HepG2 (cell line): ENCODE results near the gene TIMM17A. TPM values are rescaled to one million over a fixed set of nuclear protein-coding genes. Genes with fewer than 3 reads are reported as not detected.

Experiments
- ATAC-seq: fragments of 200-7000 bp; cut with Tn5 transposase; 3 replicates; pipeline ENCODE4 v1.9.1; 2020; ENCODE audit warnings: mild to moderate bottlenecking, moderate library complexity
- BruUV-seq: library from RNA; stranded (reverse); fragments of 400-500 nt; replicated peaks from 2 replicates; lab custom pipeline; 2021; lab: Mats Ljungman, UMichigan
- CTCF ChIA-PET: fragments of 300-600 bp; formaldehyde crosslinking; extraction: SDS; loops from one replicate; lab custom pipeline; 2021; ENCODE audit warnings: low total read pairs, inconsistent platforms, low intra/inter-chr PET ratio; lab: Yijun Ruan, JAX
- POLR2A ChIA-PET: fragments of 350-600 bp; sonication (Branson Sonifier 250); formaldehyde crosslinking; loops from one replicate; lab custom pipeline; 2020; ENCODE audit warnings: antibody characterized with exemption, inconsistent platforms; lab: Yijun Ruan, JAX
- DNase-seq: peaks from one replicate; pipeline ENCODE4 v3.0.0-alpha.2; 2015; ENCODE audit warnings: low spot score
- FAIRE-seq: peaks from 3 replicates; lab custom pipeline; 2011; peaks lifted over from hg19 to GRCh38; lab: Jason Lieb, UNC
- H2AFZ ChIP-seq: one replicate; pipeline ENCODE4 v1.6.1; 2011; ENCODE audit warnings: low read length, inconsistent platforms
- H3K27ac ChIP-seq: fragments of 300-600 bp; 3 replicates; pipeline ENCODE4 v1.8.0; 2011; ENCODE audit warnings: mixed run types, mild to moderate bottlenecking, mixed read lengths, low read length, inconsistent platforms; ENCODE audit not compliant: insufficient read depth; ENCODE audit errors: extremely low read length
- H3K27me3 ChIP-seq, 2 experiments: fragments of 200-600 bp in 1 of 2; 2 replicates in 1 of 2; 3 replicates in 1 of 2; pipeline versions ENCODE4 v1.6.0 to v1.8.0; 2011; ENCODE audit warnings: low read length in 2 of 2, mild to moderate bottlenecking in 2 of 2, moderate library complexity in 2 of 2, inconsistent platforms in 1 of 2; ENCODE audit not compliant: insufficient read depth in 2 of 2, control insufficient read depth in 1 of 2
- H3K36me3 ChIP-seq, 2 experiments: fragments of 200-600 bp in 1 of 2; replicated peaks in 1 of 2; 2 replicates in 1 of 2; 3 replicates in 1 of 2; pipeline versions ENCODE4 v1.5.1 to v1.8.0; 2011; ENCODE audit warnings: low read length in 2 of 2, inconsistent platforms in 1 of 2; ENCODE audit not compliant: insufficient read depth in 2 of 2, control insufficient read depth in 1 of 2
- H3K4me1 ChIP-seq: 2 replicates; pipeline ENCODE4 v1.5.1; 2012; ENCODE audit warnings: low read length, inconsistent platforms; ENCODE audit not compliant: insufficient read depth
- H3K4me2 ChIP-seq: 2 replicates; pipeline ENCODE4 v1.6.0; 2011; ENCODE audit warnings: low read depth, low read length, inconsistent platforms
- H3K4me3 ChIP-seq, 3 experiments: fragments of 200-600 bp in 1 of 3; sonication (generic), shearing (Covaris generic) in 1 of 3; replicated peaks in 1 of 3; 2 replicates each; pipeline ENCODE4 v1.5.1; 2011 to 2016; ENCODE audit warnings: low read length in 3 of 3, inconsistent platforms in 2 of 3, low read depth in 2 of 3, mild to moderate bottlenecking in 2 of 3, control low read depth in 1 of 3, mixed read lengths in 1 of 3; ENCODE audit not compliant: insufficient read depth in 1 of 3
- H3K79me2 ChIP-seq: one replicate; pipeline ENCODE4 v1.6.1; 2011; ENCODE audit warnings: low read length, inconsistent platforms; ENCODE audit not compliant: insufficient read depth
- H3K9ac ChIP-seq: 2 replicates; pipeline ENCODE4 v1.6.0; 2011; ENCODE audit warnings: mild to moderate bottlenecking, low read depth, low read length, inconsistent platforms; ENCODE audit not compliant: insufficient read depth
- H3K9me3 ChIP-seq: 2 replicates; pipeline ENCODE4 v1.5.1; 2012; ENCODE audit warnings: mild to moderate bottlenecking, low read length
- H4K20me1 ChIP-seq: 2 replicates; pipeline ENCODE4 v1.6.0; 2011; ENCODE audit warnings: inconsistent platforms, mild to moderate bottlenecking, low read length, moderate library complexity; ENCODE audit not compliant: insufficient read depth
- ARID3A ChIP-seq: IDR thresholded peaks from 2 replicates; pipeline ENCODE4 v1.6.1; 2012; ENCODE audit warnings: low read depth, low read length, improper control_type of control experiment
- CEBPZ ChIP-seq: IDR thresholded peaks from 2 replicates; pipeline ENCODE4 v1.6.1; 2012; ENCODE audit warnings: low read length, improper control_type of control experiment
- CHD4 ChIP-seq: fragments of 200-600 bp; sonication (generic); IDR thresholded peaks from 2 replicates; pipeline ENCODE4 v1.7.0; 2017; ENCODE audit warnings: mild to moderate bottlenecking, low read length, borderline replicate concordance
- EED ChIP-seq: sonication (generic); formaldehyde crosslinking; IDR thresholded peaks from 2 replicates; pipeline ENCODE4 v1.5.0; 2020; ENCODE audit warnings: mild to moderate bottlenecking, missing genetic modification reagents
- GPN1 ChIP-seq: sonication (generic); formaldehyde crosslinking; IDR thresholded peaks from 2 replicates; pipeline ENCODE4 v1.5.1; 2020; ENCODE audit warnings: missing genetic modification reagents, borderline replicate concordance
- ISX ChIP-seq: sonication (generic); formaldehyde crosslinking; conservative IDR thresholded peaks from 2 replicates; pipeline ENCODE4 v1.5.0; 2020; ENCODE audit warnings: missing genetic modification reagents
- KDM2A ChIP-seq: sonication (generic); formaldehyde crosslinking; IDR thresholded peaks from 2 replicates; pipeline ENCODE4 v1.4.0; 2020; ENCODE audit warnings: low read depth, missing genetic modification reagents, borderline replicate concordance
- MEIS1 ChIP-seq: sonication (generic); formaldehyde crosslinking; IDR thresholded peaks from 2 replicates; pipeline ENCODE4 v1.9.0; 2021; ENCODE audit warnings: mild to moderate bottlenecking, missing genetic modification reagents, moderate library complexity, borderline replicate concordance
- NR2C2 ChIP-seq: sonication (generic); formaldehyde crosslinking; IDR thresholded peaks from 2 replicates; pipeline ENCODE4 v1.4.0; 2020; ENCODE audit warnings: missing genetic modification reagents, mild to moderate bottlenecking, moderate library complexity, borderline replicate concordance
- RELA ChIP-seq: sonication (generic); formaldehyde crosslinking; IDR thresholded peaks from 2 replicates; pipeline ENCODE4 v1.4.0; 2020; ENCODE audit warnings: missing genetic modification reagents
- SP140L ChIP-seq: sonication (generic); formaldehyde crosslinking; IDR thresholded peaks from 2 replicates; pipeline ENCODE4 v1.4.0; 2020; ENCODE audit warnings: missing genetic modification reagents, borderline replicate concordance
- TCF7 ChIP-seq: sonication (generic); IDR thresholded peaks from 2 replicates; pipeline ENCODE4 v1.6.1; 2016; ENCODE audit warnings: antibody characterized with exemption, low read depth
- USF2 ChIP-seq, 2 experiments: sonication (generic) in 1 of 2; formaldehyde crosslinking in 1 of 2; IDR thresholded peaks; 2 replicates each; pipeline versions ENCODE4 v1.5.1 to v1.6.1; 2011 to 2020; ENCODE audit warnings: borderline replicate concordance in 1 of 2, low read depth in 1 of 2, low read length in 1 of 2, mild to moderate bottlenecking in 1 of 2, missing genetic modification reagents in 1 of 2, moderate library complexity in 1 of 2
- ZMYM3 ChIP-seq: sonication (generic); formaldehyde crosslinking; IDR thresholded peaks from 2 replicates; pipeline ENCODE4 v1.5.1; 2020; ENCODE audit warnings: mild to moderate bottlenecking, missing genetic modification reagents
- ZNF280B ChIP-seq: sonication (generic); formaldehyde crosslinking; IDR thresholded peaks from 2 replicates; pipeline ENCODE4 v1.5.0; 2020; ENCODE audit warnings: missing genetic modification reagents, mild to moderate bottlenecking, borderline replicate concordance
- ZNF44 ChIP-seq: sonication (generic); formaldehyde crosslinking; IDR thresholded peaks from 2 replicates; pipeline ENCODE4 v1.5.1; 2020; ENCODE audit warnings: mild to moderate bottlenecking, missing genetic modification reagents
- WGBS: methylation state at CpG from one replicate; pipeline ENCODE4 v1.1.6; 2017; ENCODE audit warnings: low lambda C conversion rate; 5-methylcytosine and 5-hydroxymethylcytosine counted together
- in situ Hi-C: cut with HindIII; loops from 2 replicates; pipeline ENCODE4 v1.10.0; 2017; ENCODE audit warnings: low pct_unique_long_range_greater_than_20kb; ENCODE audit not compliant: extremely low pct_ligation_motif_present
- intact Hi-C: fragments of 100-400 bp; cut with micrococcal nuclease; formaldehyde crosslinking; loops from one replicate; pipeline ENCODE4 v1.10.0; 2022; ENCODE audit not compliant: unreplicated experiment
- polyA plus RNA-seq, 8 experiments: library from polyadenylated mRNA; depleted of rRNA in 3 of 8; stranded (reverse) in 7 of 8; unstranded in 1 of 8; fragments of >200 nt; fragmentation: Illumina TruSeq in 4 of 8; extraction: Trizol in 4 of 8; gene quantifications; 2 replicates each; pipeline versions ENCODE4 v1.2.1 to v1.2.3, GENCODE V29; 2011 to 2016; ENCODE audit warnings: low read depth in 4 of 8, missing spikeins in 1 of 8, mixed read lengths in 1 of 8; ENCODE audit not compliant: insufficient read depth in 1 of 8
- total RNA-seq, 5 experiments: library from RNA; depleted of rRNA; stranded (reverse); fragments of >200 nt; fragmentation: Illumina TruSeq; extraction: Trizol; gene quantifications; 2 replicates each; pipeline ENCODE4 v1.2.3, GENCODE V29; 2016; ENCODE audit warnings: low read depth in 1 of 5

TIMM17A gene
- total and polyA plus RNA-seq, 2 of the 13 experiments (the other 11 are each of a cell fraction or from before 2014, with no cell fraction given) = 50.8 to 97.8 TPM

- Histone ChIP-seq H3K4me2 (no peak overlapping the region), H4K20me1 (no peaks in the 10 kb centered on the region), H3K27me3 (no peaks in the 10 kb centered on the region; a peak in 1 of 5 replicates), H3K36me3 (no peaks in the 10 kb centered on the region), H3K4me3 (no peak overlapping the region), H3K27ac (no peak overlapping the region), H3K9ac (no peak overlapping the region), H2AFZ (no peak overlapping the region), H3K9me3 (no peaks in the 10 kb centered on the region), H3K79me2 (no peaks in the 10 kb centered on the region), H3K4me1 (peaks cover 15% of the 10 kb centered on the region)
- ChIA-PET POLR2A (no interaction called here), CTCF (no interaction called here)
- FAIRE-seq (no peak), ATAC-seq (no peak), DNase-seq (no peak)
- no TSS peak for BruUV-seq
- intact Hi-C loops (no loop called here), in situ Hi-C loops (no loop called here)
- WGBS = 16% methylated on average over 4 of the region's 4 CpGs
- TF ChIP-seq ZNF44 (no peak), NR2C2 (CRISPR knock-in tag) (no peak), SP140L (CRISPR knock-in tag) (no peak), CHD4 (no peak), USF2 (IDR thresholded peaks at IDR 0.05; ENCODE audit: low read depth, low read length) (no peak), USF2 (CRISPR knock-in tag; IDR thresholded peaks at IDR 0.05; ENCODE audit: borderline replicate concordance) (no peak), EED (no peak), ARID3A (no peak), ZMYM3 (CRISPR knock-in tag) (no peak), KDM2A (CRISPR knock-in tag) (no peak), ISX (CRISPR knock-in tag) (no peak), MEIS1 (no peak), GPN1 (CRISPR knock-in tag) (no peak), ZNF280B (CRISPR knock-in tag) (no peak), RELA (CRISPR knock-in tag) (no peak), TCF7 (no peak), CEBPZ (no peak)
Measured at GRCh38 chr1:201930137-201930536, 25.2 kb upstream of the TIMM17A start.
